ENCODE measurements around the gene C4orf17.

Gene C4orf17

GRCh38 chr4:99571883-99572282 lies 61.1 kb downstream of the C4orf17 start:
- H3K27me3 Mint-ChIP-seq = peaks cover 27% of the 10 kb centered on the region
- no peaks in the 10 kb centered on the region for H3K9me3 Mint-ChIP-seq
- H3K36me3 Mint-ChIP-seq (ENCODE audit: low read depth) = no peaks in the 10 kb centered on the region
- no peak overlapping the region for H3K4me3 Mint-ChIP-seq
- H3K4me1 Mint-ChIP-seq (ENCODE audit: low read depth) = peaks cover 7% of the 10 kb centered on the region
- intact Hi-C loops (cut with micrococcal nuclease) = no loop called here
- H3K27ac Mint-ChIP-seq = no peak overlapping the region

GRCh38 chr4:99572527-99573240 lies 61.9 kb downstream of the C4orf17 start:
- no peak overlapping the region for H3K27ac Mint-ChIP-seq

GRCh38 chr4:99573735-99574368 lies 63.0 kb downstream of the C4orf17 start:
- H3K36me3 Mint-ChIP-seq (ENCODE audit: low read depth) = no peaks in the 10 kb centered on the region
- H3K4me1 Mint-ChIP-seq (ENCODE audit: low read depth) = peaks cover 7% of the 10 kb centered on the region
- no peaks in the 10 kb centered on the region for H3K9me3 Mint-ChIP-seq
- no peak overlapping the region for H3K27ac Mint-ChIP-seq
- intact Hi-C loops (cut with micrococcal nuclease) = no loop called here
- H3K4me3 Mint-ChIP-seq = no peak overlapping the region
- peaks cover 13% of the 10 kb centered on the region for H3K27me3 Mint-ChIP-seq

More at GRCh38 chr4:99572527-99573240, 61.9 kb downstream of the C4orf17 start:
- Mint-ChIP-seq H3K9me3 (no peaks in the 10 kb centered on the region), H3K36me3 (ENCODE audit: low read depth) (no peaks in the 10 kb centered on the region), H3K27me3 (peaks cover 22% of the 10 kb centered on the region), H3K4me3 (no peak overlapping the region), H3K4me1 (ENCODE audit: low read depth) (peaks cover 7% of the 10 kb centered on the region)
- intact Hi-C loops (cut with micrococcal nuclease) = no loop called here

- H3K36me3 Mint-ChIP-seq (ENCODE audit: low read depth) = no peaks in the 10 kb centered on the region
Observed at GRCh38 chr4:99574530-99575324, 63.9 kb downstream of the C4orf17 start, which contains the start of gene MTTP. Gene MTTP (plus strand): TSS chr4:99574824. CDS start chr4:99574910, 86 bp downstream.

GRCh38 chr4:99578714-99579113 lies 67.9 kb downstream of the C4orf17 start:
- Mint-ChIP-seq H3K27me3 (peaks cover 3% of the 10 kb centered on the region), H3K36me3 (ENCODE audit: low read depth) (no peaks in the 10 kb centered on the region), H3K9me3 (no peaks in the 10 kb centered on the region), H3K27ac (no peak overlapping the region), H3K4me1 (ENCODE audit: low read depth) (peaks cover 7% of the 10 kb centered on the region), H3K4me3 (no peak overlapping the region)
- intact Hi-C loops (cut with micrococcal nuclease) = no loop called here

More at GRCh38 chr4:99574530-99575324, 63.9 kb downstream of the C4orf17 start, which contains the start of gene MTTP:
- H3K27me3 Mint-ChIP-seq = peaks cover 16% of the 10 kb centered on the region
- H3K4me3 Mint-ChIP-seq = no peak within 1 kb of the TSS
- H3K27ac Mint-ChIP-seq = peak within 1 kb of the TSS; percentile 64
- no peaks in the 10 kb centered on the region for H3K9me3 Mint-ChIP-seq
- peaks cover 7% of the 10 kb centered on the region for H3K4me1 Mint-ChIP-seq (ENCODE audit: low read depth)
- intact Hi-C loops (cut with micrococcal nuclease) = no loop called here

- intact Hi-C loops (cut with micrococcal nuclease) = no loop called here
- Mint-ChIP-seq H3K27ac (no peak overlapping the region), H3K36me3 (ENCODE audit: low read depth) (no peaks in the 10 kb centered on the region), H3K27me3 (peaks cover 3% of the 10 kb centered on the region), H3K4me3 (no peak overlapping the region), H3K4me1 (ENCODE audit: low read depth) (peaks cover 7% of the 10 kb centered on the region), H3K9me3 (no peaks in the 10 kb centered on the region)
Observed at GRCh38 chr4:99585516-99585915, 74.7 kb downstream of the C4orf17 start.

GRCh38 chr4:99586322-99586721 lies 75.5 kb downstream of the C4orf17 start:
- no peaks in the 10 kb centered on the region for H3K36me3 Mint-ChIP-seq (ENCODE audit: low read depth)

GRCh38 chr4:99586797-99587196 lies 76.0 kb downstream of the C4orf17 start:
- Mint-ChIP-seq H3K27me3 (peaks cover 3% of the 10 kb centered on the region), H3K36me3 (ENCODE audit: low read depth) (no peaks in the 10 kb centered on the region), H3K4me1 (ENCODE audit: low read depth) (peaks cover 7% of the 10 kb centered on the region), H3K27ac (no peak overlapping the region), H3K4me3 (no peak overlapping the region), H3K9me3 (no peaks in the 10 kb centered on the region)
- intact Hi-C loops (cut with micrococcal nuclease) = no loop called here

More at GRCh38 chr4:99586322-99586721, 75.5 kb downstream of the C4orf17 start:
- H3K27me3 Mint-ChIP-seq = peaks cover 3% of the 10 kb centered on the region
- H3K4me3 Mint-ChIP-seq = no peak overlapping the region
- intact Hi-C loops (cut with micrococcal nuclease) = no loop called here
- peaks cover 7% of the 10 kb centered on the region for H3K4me1 Mint-ChIP-seq (ENCODE audit: low read depth)
- no peak overlapping the region for H3K27ac Mint-ChIP-seq
- H3K9me3 Mint-ChIP-seq = no peaks in the 10 kb centered on the region

- Mint-ChIP-seq H3K4me1 (ENCODE audit: low read depth) (peaks cover 7% of the 10 kb centered on the region), H3K27ac (no peak overlapping the region), H3K9me3 (no peaks in the 10 kb centered on the region), H3K4me3 (no peak overlapping the region), H3K36me3 (ENCODE audit: low read depth) (no peaks in the 10 kb centered on the region), H3K27me3 (peaks cover 3% of the 10 kb centered on the region)
- intact Hi-C loops (cut with micrococcal nuclease) = no loop called here
Observed at GRCh38 chr4:99587309-99587708, 76.5 kb downstream of the C4orf17 start.

GRCh38 chr4:99587803-99588202 lies 77.0 kb downstream of the C4orf17 start:
- H3K27me3 Mint-ChIP-seq = peaks cover 3% of the 10 kb centered on the region
- no peak overlapping the region for H3K27ac Mint-ChIP-seq
- intact Hi-C loops (cut with micrococcal nuclease) = no loop called here
- H3K4me1 Mint-ChIP-seq (ENCODE audit: low read depth) = peaks cover 7% of the 10 kb centered on the region
- no peaks in the 10 kb centered on the region for H3K36me3 Mint-ChIP-seq (ENCODE audit: low read depth)
- no peaks in the 10 kb centered on the region for H3K9me3 Mint-ChIP-seq
- H3K4me3 Mint-ChIP-seq = no peak overlapping the region

- Mint-ChIP-seq H3K9me3 (no peaks in the 10 kb centered on the region), H3K36me3 (ENCODE audit: low read depth) (no peaks in the 10 kb centered on the region), H3K27ac (no peak overlapping the region), H3K4me3 (no peak overlapping the region), H3K27me3 (no peaks in the 10 kb centered on the region), H3K4me1 (ENCODE audit: low read depth) (no peaks in the 10 kb centered on the region)
- intact Hi-C loops (cut with micrococcal nuclease) = no loop called here
Observed at GRCh38 chr4:99591757-99592156, 80.9 kb downstream of the C4orf17 start.

Measured in dendritic cell treated with granulocyte-macrophage colony-stimulating factor and Interleukin-4, amounts not matched to agents 40 ng/mL and 50 ng/mL, for 4 days (primary cell).